NB4 (cell line): ENCODE results near the gene SCML1.

Source experiments
- DNase-seq: peaks from one replicate; pipeline ENCODE4 v3.0.0; 2010; ENCODE audit warnings: low read depth
- H3K4me3 ChIP-seq: one replicate; pipeline ENCODE4 v1.5.1; 2011; ENCODE audit warnings: mild to moderate bottlenecking, low read depth, low read length, moderate library complexity
- MYC ChIP-seq: IDR thresholded peaks from 2 replicates; pipeline ENCODE4 v1.6.1; 2011; ENCODE audit warnings: low read depth, low read length
- POLR2A ChIP-seq: IDR thresholded peaks from 2 replicates; pipeline ENCODE4 v1.6.1; 2011; ENCODE audit warnings: mild to moderate bottlenecking; ENCODE audit not compliant: insufficient read length; ENCODE audit errors: extremely low read depth
- TF ChIP-seq, protein P1 (sequence below): IDR thresholded peaks from one replicate; pipeline ENCODE4 v1.5.1; 2012; ENCODE audit warnings: low read depth, low read length
- TF ChIP-seq, protein P2 (sequence below): IDR thresholded peaks from 2 replicates; pipeline ENCODE4 v1.6.1; 2011; ENCODE audit warnings: low read depth, low read length

Gene SCML1

DNA sequence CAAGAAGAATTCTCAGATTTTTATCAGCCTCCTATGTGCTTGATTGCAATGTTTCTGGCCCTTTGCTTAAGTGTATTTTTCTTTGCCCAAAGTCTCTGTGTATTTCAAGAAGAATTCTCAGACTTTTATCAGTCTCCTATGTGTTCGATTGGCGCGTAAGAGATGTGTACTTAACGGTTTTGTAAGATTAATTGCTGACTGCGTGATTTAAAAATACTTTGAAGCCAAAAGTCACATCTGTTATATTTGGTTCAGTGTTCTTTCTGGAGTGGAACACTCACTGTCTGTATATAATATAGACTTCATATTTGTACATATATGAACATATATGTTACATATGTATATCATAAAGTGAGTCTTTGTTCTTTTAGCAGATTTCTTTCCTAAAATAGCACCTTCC lies 11.4 kb downstream of the SCML1 start:
- no peak overlapping the region for H3K4me3 ChIP-seq
- no peak for DNase-seq
- TF ChIP-seq, protein P1, sequence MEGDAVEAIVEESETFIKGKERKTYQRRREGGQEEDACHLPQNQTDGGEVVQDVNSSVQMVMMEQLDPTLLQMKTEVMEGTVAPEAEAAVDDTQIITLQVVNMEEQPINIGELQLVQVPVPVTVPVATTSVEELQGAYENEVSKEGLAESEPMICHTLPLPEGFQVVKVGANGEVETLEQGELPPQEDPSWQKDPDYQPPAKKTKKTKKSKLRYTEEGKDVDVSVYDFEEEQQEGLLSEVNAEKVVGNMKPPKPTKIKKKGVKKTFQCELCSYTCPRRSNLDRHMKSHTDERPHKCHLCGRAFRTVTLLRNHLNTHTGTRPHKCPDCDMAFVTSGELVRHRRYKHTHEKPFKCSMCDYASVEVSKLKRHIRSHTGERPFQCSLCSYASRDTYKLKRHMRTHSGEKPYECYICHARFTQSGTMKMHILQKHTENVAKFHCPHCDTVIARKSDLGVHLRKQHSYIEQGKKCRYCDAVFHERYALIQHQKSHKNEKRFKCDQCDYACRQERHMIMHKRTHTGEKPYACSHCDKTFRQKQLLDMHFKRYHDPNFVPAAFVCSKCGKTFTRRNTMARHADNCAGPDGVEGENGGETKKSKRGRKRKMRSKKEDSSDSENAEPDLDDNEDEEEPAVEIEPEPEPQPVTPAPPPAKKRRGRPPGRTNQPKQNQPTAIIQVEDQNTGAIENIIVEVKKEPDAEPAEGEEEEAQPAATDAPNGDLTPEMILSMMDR: no peak
- TF ChIP-seq, protein P2, sequence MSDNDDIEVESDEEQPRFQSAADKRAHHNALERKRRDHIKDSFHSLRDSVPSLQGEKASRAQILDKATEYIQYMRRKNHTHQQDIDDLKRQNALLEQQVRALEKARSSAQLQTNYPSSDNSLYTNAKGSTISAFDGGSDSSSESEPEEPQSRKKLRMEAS: no peak
- TF ChIP-seq POLR2A: no peak
- no peak for TF ChIP-seq MYC

DNA sequence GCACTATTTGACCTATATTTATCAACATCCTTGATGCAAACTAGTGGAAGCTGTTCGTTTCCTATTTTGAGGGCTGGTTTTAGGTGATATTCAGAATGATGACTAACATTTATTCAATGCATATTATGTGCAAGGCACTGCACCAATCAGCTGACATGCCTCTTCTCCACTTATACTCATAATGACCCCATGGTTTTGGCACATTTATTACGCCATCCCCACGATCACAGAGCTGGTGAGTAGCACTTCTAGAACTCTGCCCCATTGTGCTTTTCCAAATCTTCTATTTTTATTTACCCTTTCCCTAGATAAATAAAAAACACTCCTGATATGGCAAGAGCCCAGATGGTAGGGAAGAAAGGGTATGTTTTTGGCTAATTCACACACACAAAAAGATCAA lies 13.1 kb downstream of the SCML1 start:
- no peak for DNase-seq
- TF ChIP-seq POLR2A (no peak), MYC (no peak)
- TF ChIP-seq, protein P1: no peak
- TF ChIP-seq, protein P2: no peak
- no peak overlapping the region for H3K4me3 ChIP-seq

DNA sequence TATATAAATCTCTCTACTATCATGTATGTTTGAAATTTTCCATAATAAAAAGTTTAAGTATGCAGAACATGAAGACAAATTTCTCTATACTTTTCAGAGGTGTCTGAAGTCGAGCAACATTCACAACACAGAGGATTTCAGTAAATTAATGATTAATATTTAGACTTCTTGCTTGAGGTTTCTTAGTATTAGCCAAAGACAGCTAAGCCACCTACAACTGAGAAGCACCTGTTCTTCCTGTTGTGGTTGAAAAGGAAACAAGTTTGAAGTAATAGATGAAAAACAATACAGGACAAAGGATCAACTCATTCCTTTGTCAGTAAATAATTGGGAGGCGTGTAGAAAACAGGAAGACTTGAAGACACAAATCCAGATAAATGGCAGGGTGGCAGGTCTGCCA lies 21.1 kb downstream of the SCML1 start:
- DNase-seq: no peak
- TF ChIP-seq, protein P2: no peak
- TF ChIP-seq, protein P1: no peak
- TF ChIP-seq MYC: no peak
- no peak for TF ChIP-seq POLR2A

DNA sequence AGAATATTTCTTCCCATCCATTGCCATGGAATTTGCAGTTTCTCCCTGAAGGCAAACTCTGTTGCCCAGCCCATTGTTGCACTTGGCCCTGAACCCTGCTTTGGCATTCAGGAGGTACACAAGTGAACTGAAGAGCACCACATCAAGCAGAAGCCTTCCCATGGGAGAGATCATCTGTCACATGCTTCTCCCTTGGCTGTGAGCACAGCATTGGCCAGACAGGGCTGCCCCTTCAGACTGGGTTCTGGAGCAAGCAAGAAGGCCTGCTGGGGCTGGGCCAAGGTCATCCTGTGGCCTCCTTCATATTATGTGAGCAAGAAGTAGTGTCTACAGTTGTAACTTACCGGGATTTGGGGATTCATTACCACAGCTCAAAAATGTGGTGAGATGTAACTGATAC lies 22.7 kb downstream of the SCML1 start:
- H3K4me3 ChIP-seq: no peak overlapping the region
- TF ChIP-seq MYC: no peak
- TF ChIP-seq, protein P1: no peak
- TF ChIP-seq, protein P2: no peak
- no peak for TF ChIP-seq POLR2A
- DNase-seq: no peak

More for the DNA sequence above, 21.1 kb downstream of the SCML1 start:
- no peak overlapping the region for H3K4me3 ChIP-seq

DNA sequence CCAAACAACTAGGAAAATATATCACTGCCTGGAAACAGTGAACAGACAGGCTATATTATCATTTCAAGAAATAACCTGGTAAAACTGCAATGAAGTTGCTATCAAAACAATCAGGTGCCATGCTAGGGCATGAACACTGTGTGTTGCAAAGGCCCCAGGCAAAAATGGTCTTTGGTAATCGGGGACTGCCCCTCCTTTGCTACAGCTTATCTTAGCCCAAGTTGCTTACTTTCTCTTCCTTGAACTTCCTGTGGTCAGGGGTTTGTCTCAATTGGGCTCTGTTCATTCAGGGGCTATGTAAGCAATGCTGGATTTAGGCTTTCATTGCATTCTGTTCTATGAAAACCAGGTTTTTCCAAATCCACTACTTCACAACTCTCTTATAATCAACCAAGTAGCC lies 30.4 kb downstream of the SCML1 start:
- TF ChIP-seq, protein P2: no peak
- TF ChIP-seq POLR2A (no peak), MYC (no peak)
- TF ChIP-seq, protein P1: no peak
- H3K4me3 ChIP-seq: no peak overlapping the region

DNA sequence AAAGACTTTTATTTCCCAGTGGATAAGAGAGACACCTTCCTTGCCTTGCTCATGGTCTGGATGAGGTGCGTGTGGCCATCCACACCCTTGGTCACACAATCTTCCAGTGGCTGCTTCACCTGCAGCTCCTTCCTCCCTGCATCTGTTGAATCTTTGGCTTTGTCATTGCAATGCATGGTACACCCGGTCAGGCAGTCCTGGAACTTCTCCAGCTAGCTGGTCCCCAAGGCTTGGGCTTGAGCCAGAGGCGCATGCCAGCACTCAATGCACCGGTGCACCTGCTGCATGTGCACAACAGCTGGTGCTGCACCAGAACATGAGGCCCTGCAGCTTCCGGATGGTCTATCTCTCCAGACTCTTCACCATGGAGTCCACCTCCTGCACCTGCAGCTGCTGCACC lies 31.7 kb downstream of the SCML1 start:
- no peak for TF ChIP-seq MYC
- TF ChIP-seq, protein P2: no peak

More for the DNA sequence above, 30.4 kb downstream of the SCML1 start:
- DNase-seq: no peak

More for the DNA sequence above, 31.7 kb downstream of the SCML1 start:
- no peak for DNase-seq
- H3K4me3 ChIP-seq: no peak overlapping the region
